Caco-2 (cell line): ENCODE measurements around the gene WDR86. TPM values are rescaled to one million over a fixed set of nuclear protein-coding genes. Genes with fewer than 3 reads are reported as not detected.

Experiments
- BruUV-seq: library from RNA; stranded (reverse); fragments of 400-500 nt; replicated peaks from 2 replicates; lab custom pipeline; 2021; lab: Mats Ljungman, UMichigan
- CTCF ChIA-PET: fragments of 300-600 bp; sonication (Branson Sonifier 250); formaldehyde crosslinking; loops from one replicate; lab custom pipeline; 2022; ENCODE audit warnings: antibody characterized with exemption; lab: Charles Lee
- POLR2A ChIA-PET: fragments of 300-600 bp; sonication (Branson Sonifier 250); formaldehyde crosslinking; loops from one replicate; lab custom pipeline; 2022; ENCODE audit warnings: antibody characterized with exemption; lab: Charles Lee
- DNase-seq, 2 experiments: peaks; one replicate each; pipeline versions ENCODE4 v3.0.0 to v3.0.0-alpha.2; 2020 to 2022
- H3K27me3 ChIP-seq: replicated peaks from 2 replicates; pipeline ENCODE4 v1.6.0; 2011; ENCODE audit warnings: low read length; ENCODE audit not compliant: control insufficient read depth, insufficient read depth
- H3K36me3 ChIP-seq: 2 replicates; pipeline ENCODE4 v1.5.1; 2011; ENCODE audit warnings: low read length; ENCODE audit not compliant: control insufficient read depth, insufficient read depth
- H3K4me1 ChIP-seq: fragments of 250-450 bp; sonication (Bioruptor Pico); 2 replicates; pipeline ENCODE4 v1.5.1; 2020; ENCODE audit warnings: mild to moderate bottlenecking
- H3K4me3 ChIP-seq: 2 replicates; pipeline ENCODE4 v1.5.1; 2011; ENCODE audit warnings: low read depth, mild to moderate bottlenecking, control low read depth, low read length
- H3K9me3 ChIP-seq: fragments of 250-450 bp; sonication (Bioruptor Pico); 2 replicates; pipeline ENCODE4 v1.5.1; 2020; ENCODE audit warnings: mild to moderate bottlenecking, moderate library complexity
- H3K27ac Mint-ChIP-seq: one replicate; pipeline ENCODE4 v1.8.0; 2022; ENCODE audit warnings: mixed read lengths; ENCODE audit not compliant: unreplicated experiment
- H3K27me3 Mint-ChIP-seq: one replicate; pipeline ENCODE4 v1.8.0; 2022; ENCODE audit warnings: mixed read lengths; ENCODE audit not compliant: insufficient read depth, unreplicated experiment
- H3K36me3 Mint-ChIP-seq: one replicate; pipeline ENCODE4 v1.8.0; 2022; ENCODE audit warnings: mild to moderate bottlenecking, mixed read lengths; ENCODE audit not compliant: insufficient read depth, unreplicated experiment
- H3K4me1 Mint-ChIP-seq: one replicate; pipeline ENCODE4 v1.8.0; 2022; ENCODE audit warnings: low read depth, mixed read lengths; ENCODE audit not compliant: unreplicated experiment
- H3K4me3 Mint-ChIP-seq: one replicate; pipeline ENCODE4 v1.8.0; 2022; ENCODE audit warnings: mild to moderate bottlenecking, moderate library complexity, mixed read lengths; ENCODE audit not compliant: unreplicated experiment
- H3K9me3 Mint-ChIP-seq: one replicate; pipeline ENCODE4 v1.8.0; 2022; ENCODE audit warnings: mixed read lengths; ENCODE audit not compliant: unreplicated experiment
- intact Hi-C: fragments of 100-400 bp; cut with micrococcal nuclease; formaldehyde crosslinking; loops from one replicate; pipeline ENCODE4 v1.10.0; 2022; ENCODE audit not compliant: unreplicated experiment
- total RNA-seq: library from RNA; stranded (reverse); gene quantifications from 2 replicates; pipeline ENCODE4 v1.2.3, GENCODE V29; 2022
- TF ChIP-seq, protein P1 (sequence below), 2 experiments: fragments of 200-600 bp in 1 of 2; IDR thresholded peaks; 1 replicate in 1 of 2; 2 replicates in 1 of 2; pipeline versions ENCODE4 v1.5.1 to v1.8.0; 2011 to 2022; ENCODE audit warnings: antibody characterized with exemption in 1 of 2, control low read depth in 1 of 2, inconsistent platforms in 1 of 2, low read depth in 1 of 2, low read length in 1 of 2, mild to moderate bottlenecking in 1 of 2, moderate library complexity in 1 of 2; ENCODE audit not compliant: insufficient read depth in 1 of 2, severe bottlenecking in 1 of 2, unreplicated experiment in 1 of 2

The WDR86 gene
- total RNA-seq, 1 experiment from 2014 or later, result 0.52 TPM

DNA sequence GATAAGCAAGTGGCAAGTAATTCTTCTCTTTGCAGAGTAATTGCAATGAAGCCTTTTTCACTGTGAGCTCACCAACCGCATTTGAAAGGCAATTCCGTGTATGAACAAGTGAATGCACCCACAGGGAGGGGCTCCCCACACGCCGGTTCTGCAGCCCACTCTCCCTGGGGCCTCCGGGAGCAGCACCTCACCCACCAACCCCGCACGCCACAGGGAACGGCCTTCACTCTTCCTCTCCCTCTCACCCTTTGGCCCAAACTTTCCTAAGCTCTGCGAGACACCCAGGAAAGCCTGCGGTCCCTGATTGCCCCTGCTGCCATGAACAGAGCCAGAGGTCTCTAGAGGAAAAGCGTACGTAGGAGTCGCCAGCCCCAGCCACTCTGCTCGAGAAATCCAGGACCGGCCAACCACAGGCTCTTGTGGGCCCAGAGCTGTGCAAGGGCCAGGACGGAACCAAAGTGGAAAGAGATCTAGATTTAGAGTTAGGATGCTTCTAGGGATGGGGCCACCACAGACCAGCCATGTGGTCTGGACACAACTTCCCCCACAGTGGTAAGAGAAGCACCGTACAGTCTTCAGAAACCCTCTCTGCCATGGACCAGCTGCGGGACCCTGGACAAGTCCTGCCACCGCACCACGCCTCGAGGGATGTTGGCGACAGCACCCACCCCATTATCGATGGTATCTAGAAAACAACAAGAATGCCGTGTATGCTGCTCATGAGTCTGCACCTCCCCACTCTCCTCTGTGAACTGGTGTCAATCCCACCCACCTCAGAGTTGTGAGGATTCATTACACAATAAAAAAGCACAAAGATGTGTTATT lies 3.6 kb downstream of the WDR86 start:
- Histone ChIP-seq H3K27me3 (no peaks in the 10 kb centered on the region), H3K36me3 (no peaks in the 10 kb centered on the region), H3K4me3 (no peak overlapping the region), H3K9me3 (no peaks in the 10 kb centered on the region), H3K4me1 (no peaks in the 10 kb centered on the region)
- CTCF ChIA-PET, result no interaction called here
- Mint-ChIP-seq H3K36me3 (no peaks in the 10 kb centered on the region), H3K4me3 (no peak overlapping the region), H3K9me3 (no peaks in the 10 kb centered on the region), H3K27me3 (no peaks in the 10 kb centered on the region), H3K4me1 (no peaks in the 10 kb centered on the region), H3K27ac (no peak overlapping the region)
- POLR2A ChIA-PET, result no interaction called here
- TF ChIP-seq, protein P1, sequence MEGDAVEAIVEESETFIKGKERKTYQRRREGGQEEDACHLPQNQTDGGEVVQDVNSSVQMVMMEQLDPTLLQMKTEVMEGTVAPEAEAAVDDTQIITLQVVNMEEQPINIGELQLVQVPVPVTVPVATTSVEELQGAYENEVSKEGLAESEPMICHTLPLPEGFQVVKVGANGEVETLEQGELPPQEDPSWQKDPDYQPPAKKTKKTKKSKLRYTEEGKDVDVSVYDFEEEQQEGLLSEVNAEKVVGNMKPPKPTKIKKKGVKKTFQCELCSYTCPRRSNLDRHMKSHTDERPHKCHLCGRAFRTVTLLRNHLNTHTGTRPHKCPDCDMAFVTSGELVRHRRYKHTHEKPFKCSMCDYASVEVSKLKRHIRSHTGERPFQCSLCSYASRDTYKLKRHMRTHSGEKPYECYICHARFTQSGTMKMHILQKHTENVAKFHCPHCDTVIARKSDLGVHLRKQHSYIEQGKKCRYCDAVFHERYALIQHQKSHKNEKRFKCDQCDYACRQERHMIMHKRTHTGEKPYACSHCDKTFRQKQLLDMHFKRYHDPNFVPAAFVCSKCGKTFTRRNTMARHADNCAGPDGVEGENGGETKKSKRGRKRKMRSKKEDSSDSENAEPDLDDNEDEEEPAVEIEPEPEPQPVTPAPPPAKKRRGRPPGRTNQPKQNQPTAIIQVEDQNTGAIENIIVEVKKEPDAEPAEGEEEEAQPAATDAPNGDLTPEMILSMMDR (IDR thresholded peaks at IDR 0.05; ENCODE audit: insufficient read depth in 1 of 2, low read depth in 1 of 2, low read length in 1 of 2, severe bottlenecking in 1 of 2, unreplicated experiment in 1 of 2), result no peak
- intact Hi-C loops, result no loop called here
- no peak for DNase-seq
- no TSS peak for BruUV-seq

DNA sequence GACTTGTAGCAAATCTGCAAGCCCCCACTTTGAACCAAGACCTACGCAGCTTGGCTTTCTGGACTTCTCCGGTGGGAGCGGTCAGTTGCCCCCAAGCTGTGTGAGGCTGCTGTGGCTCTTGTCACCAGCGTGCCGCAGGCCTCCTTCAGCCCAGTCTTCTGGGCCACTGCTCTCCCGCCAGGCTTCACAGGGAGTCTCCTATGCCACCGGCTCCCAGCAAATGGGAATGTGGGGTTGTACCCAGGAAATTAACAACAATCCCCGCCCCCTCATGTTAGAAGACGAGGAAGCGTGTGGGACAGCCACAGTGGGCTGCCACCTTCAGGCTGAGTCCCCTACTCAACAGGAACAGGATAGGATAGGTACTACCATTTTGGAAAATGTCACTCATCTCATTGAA lies 4.2 kb downstream of the WDR86 start:
- ChIA-PET CTCF (no interaction called here), POLR2A (no interaction called here)
- Mint-ChIP-seq H3K4me3 (no peak overlapping the region), H3K9me3 (no peaks in the 10 kb centered on the region), H3K27ac (no peak overlapping the region), H3K27me3 (no peaks in the 10 kb centered on the region), H3K36me3 (no peaks in the 10 kb centered on the region), H3K4me1 (no peaks in the 10 kb centered on the region)
- Histone ChIP-seq H3K4me3 (no peak overlapping the region), H3K4me1 (no peaks in the 10 kb centered on the region), H3K9me3 (no peaks in the 10 kb centered on the region), H3K36me3 (no peaks in the 10 kb centered on the region), H3K27me3 (no peaks in the 10 kb centered on the region)
- BruUV-seq, result no TSS peak
- TF ChIP-seq, protein P1 (IDR thresholded peaks at IDR 0.05; ENCODE audit: insufficient read depth in 1 of 2, low read depth in 1 of 2, low read length in 1 of 2, severe bottlenecking in 1 of 2, unreplicated experiment in 1 of 2), result no peak
- intact Hi-C loops, result no loop called here
- no peak for DNase-seq

DNA sequence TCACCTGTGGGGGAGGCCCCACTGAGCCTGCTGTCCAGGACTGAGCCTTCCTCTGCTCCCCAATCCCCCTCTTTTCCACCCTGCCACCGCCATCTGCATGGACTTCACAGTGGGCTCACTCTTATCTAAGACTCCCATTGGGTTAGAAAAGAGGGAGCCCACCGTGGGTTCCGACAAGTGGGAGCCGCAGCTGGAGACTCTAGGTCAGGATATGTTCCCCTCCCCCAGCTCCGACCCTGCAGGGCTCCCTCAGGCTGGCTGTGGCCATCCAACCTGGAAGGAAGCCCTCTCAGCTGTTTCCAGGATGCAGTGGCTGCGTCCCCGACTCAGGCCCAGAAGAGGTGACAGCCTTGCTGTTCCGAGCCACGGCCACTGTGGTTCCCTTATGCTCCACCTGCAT lies 4.8 kb downstream of the WDR86 start:
- no peak for DNase-seq
- Mint-ChIP-seq H3K36me3 (no peaks in the 10 kb centered on the region), H3K27me3 (no peaks in the 10 kb centered on the region), H3K4me3 (no peak overlapping the region), H3K9me3 (no peaks in the 10 kb centered on the region), H3K27ac (no peak overlapping the region), H3K4me1 (no peaks in the 10 kb centered on the region)
- ChIA-PET POLR2A (no interaction called here), CTCF (no interaction called here)
- no peaks in the 10 kb centered on the region for H3K36me3 ChIP-seq
- H3K9me3 ChIP-seq, result no peaks in the 10 kb centered on the region
- H3K4me3 ChIP-seq, result no peak overlapping the region
- no peaks in the 10 kb centered on the region for H3K27me3 ChIP-seq
- no TSS peak for BruUV-seq
- intact Hi-C loops, result no loop called here
- H3K4me1 ChIP-seq, result no peaks in the 10 kb centered on the region
- TF ChIP-seq, protein P1 (IDR thresholded peaks at IDR 0.05; ENCODE audit: insufficient read depth in 1 of 2, low read depth in 1 of 2, low read length in 1 of 2, severe bottlenecking in 1 of 2, unreplicated experiment in 1 of 2), result no peak
